Measurements from ENCODE around the gene KCNMA1.

DNA sequence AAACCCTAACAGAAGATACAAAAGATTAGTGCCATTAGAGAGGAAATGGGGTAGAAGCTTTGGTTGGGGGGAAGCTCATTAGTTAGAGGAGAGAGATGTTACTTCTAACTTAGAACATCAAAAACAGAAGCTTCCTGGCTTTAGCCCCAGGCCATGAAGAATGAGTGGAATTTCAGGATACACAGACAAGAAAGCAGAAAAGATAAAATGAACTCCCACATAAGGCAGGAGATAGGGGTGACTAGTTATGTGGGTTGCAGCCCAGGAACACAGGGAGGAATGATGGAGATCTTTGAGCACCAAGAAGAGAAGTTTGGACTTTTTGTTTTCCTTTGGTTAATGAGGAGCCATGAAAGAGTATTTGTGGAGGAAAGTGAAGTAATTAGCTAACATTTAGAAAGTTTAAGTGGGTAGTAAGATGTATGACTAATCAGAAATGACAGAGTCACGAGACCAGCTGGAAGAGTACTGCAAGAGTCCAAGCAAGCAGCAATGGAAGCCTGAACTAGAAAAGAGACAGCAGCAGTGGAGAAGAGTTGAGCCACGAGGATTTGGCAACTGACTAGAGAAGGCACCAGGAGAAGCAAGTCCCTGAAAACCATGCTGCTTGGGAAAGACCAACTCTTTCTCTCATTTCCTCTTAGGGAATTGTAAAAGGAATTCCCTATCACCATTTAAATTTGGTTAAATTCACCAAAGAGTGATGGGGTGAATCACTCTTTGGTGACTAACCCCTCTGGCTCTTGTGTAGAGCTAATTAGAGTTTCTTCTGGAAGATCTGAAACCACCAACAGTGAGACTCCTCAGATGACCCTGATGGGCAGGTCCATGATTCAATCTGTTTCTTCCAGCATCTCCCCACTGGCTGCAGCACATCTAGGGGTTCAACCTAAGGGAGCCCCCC, 131.9 kb downstream of the KCNMA1 start:
- TF ChIP-seq TCF12 (IDR thresholded peaks at IDR 0.05; ENCODE audit: low read depth) (no peak), YY1 (IDR thresholded peaks at IDR 0.05; ENCODE audit: low read depth) (no peak), TAF1 (IDR thresholded peaks at IDR 0.05; ENCODE audit: low read depth) (no peak), TEAD4 (IDR thresholded peaks at IDR 0.05) (no peak), EP300 (IDR thresholded peaks at IDR 0.05; ENCODE audit: borderline replicate concordance) (no peak)
- TF ChIP-seq, protein P1, sequence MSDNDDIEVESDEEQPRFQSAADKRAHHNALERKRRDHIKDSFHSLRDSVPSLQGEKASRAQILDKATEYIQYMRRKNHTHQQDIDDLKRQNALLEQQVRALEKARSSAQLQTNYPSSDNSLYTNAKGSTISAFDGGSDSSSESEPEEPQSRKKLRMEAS (IDR thresholded peaks at IDR 0.05): no peak
- TF ChIP-seq, protein P2, sequence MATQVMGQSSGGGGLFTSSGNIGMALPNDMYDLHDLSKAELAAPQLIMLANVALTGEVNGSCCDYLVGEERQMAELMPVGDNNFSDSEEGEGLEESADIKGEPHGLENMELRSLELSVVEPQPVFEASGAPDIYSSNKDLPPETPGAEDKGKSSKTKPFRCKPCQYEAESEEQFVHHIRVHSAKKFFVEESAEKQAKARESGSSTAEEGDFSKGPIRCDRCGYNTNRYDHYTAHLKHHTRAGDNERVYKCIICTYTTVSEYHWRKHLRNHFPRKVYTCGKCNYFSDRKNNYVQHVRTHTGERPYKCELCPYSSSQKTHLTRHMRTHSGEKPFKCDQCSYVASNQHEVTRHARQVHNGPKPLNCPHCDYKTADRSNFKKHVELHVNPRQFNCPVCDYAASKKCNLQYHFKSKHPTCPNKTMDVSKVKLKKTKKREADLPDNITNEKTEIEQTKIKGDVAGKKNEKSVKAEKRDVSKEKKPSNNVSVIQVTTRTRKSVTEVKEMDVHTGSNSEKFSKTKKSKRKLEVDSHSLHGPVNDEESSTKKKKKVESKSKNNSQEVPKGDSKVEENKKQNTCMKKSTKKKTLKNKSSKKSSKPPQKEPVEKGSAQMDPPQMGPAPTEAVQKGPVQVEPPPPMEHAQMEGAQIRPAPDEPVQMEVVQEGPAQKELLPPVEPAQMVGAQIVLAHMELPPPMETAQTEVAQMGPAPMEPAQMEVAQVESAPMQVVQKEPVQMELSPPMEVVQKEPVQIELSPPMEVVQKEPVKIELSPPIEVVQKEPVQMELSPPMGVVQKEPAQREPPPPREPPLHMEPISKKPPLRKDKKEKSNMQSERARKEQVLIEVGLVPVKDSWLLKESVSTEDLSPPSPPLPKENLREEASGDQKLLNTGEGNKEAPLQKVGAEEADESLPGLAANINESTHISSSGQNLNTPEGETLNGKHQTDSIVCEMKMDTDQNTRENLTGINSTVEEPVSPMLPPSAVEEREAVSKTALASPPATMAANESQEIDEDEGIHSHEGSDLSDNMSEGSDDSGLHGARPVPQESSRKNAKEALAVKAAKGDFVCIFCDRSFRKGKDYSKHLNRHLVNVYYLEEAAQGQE (IDR thresholded peaks at IDR 0.05; ENCODE audit: low read depth): no peak

All from Ishikawa (cell line).